Esophagus muscularis mucosa (tissue), 4 donors: Measurements from ENCODE around the gene TMEM131L. TPM values are rescaled to one million over a fixed set of nuclear protein-coding genes. Genes with fewer than 3 reads are reported as not detected.
"Not testable (repeated sequence)": the region's sequence is repeated elsewhere in the genome, so short reads cannot be mapped to it uniquely, and the experiment has no call there.

ENCODE experiments used
- DNase-seq: peaks from one replicate; pipeline ENCODE4 v3.0.0-alpha.2; 2017; ENCODE audit errors: extremely low spot score
- H3K27ac ChIP-seq, 4 donors: fragments of 200-600 bp; sonication (generic); replicated peaks in 1 of 4; 1 replicate in 3 of 4; 2 replicates in 1 of 4; pipeline ENCODE4 v1.5.1; 2016 to 2019; ENCODE audit warnings: mild to moderate bottlenecking in 1 of 4
- H3K27me3 ChIP-seq, 4 donors: fragments of 200-600 bp; sonication (generic); one replicate each; pipeline versions ENCODE4 v1.5.1 to v1.6.0; 2016 to 2019
- H3K36me3 ChIP-seq, 4 donors: fragments of 200-600 bp; sonication (generic); one replicate each; pipeline ENCODE4 v1.5.1; 2016 to 2019
- H3K4me1 ChIP-seq, 4 donors: fragments of 200-600 bp; sonication (generic); one replicate each; pipeline ENCODE4 v1.5.1; 2016 to 2019
- H3K4me3 ChIP-seq, 4 donors: fragments of 200-600 bp; sonication (generic); 1 replicate in 2 of 4; 2 replicates in 2 of 4; pipeline ENCODE4 v1.5.1; 2016 to 2019; ENCODE audit warnings: mild to moderate bottlenecking in 4 of 4, moderate library complexity in 1 of 4
- H3K9me3 ChIP-seq, 4 donors: fragments of 200-600 bp; sonication (generic); 1 replicate in 3 of 4; 2 replicates in 1 of 4; pipeline ENCODE4 v1.5.1; 2016 to 2019
- CTCF ChIP-seq, 3 experiments: fragments of 200-600 bp in 2 of 3; fragments of 450-650 bp in 1 of 3; sonication (generic) in 2 of 3; IDR thresholded peaks; one replicate each; pipeline ENCODE4 v1.5.1; 2017 to 2019; ENCODE audit warnings: antibody characterized with exemption in 3 of 3, mild to moderate bottlenecking in 2 of 3, moderate library complexity in 1 of 3
- EP300 ChIP-seq: sonication (generic); formaldehyde crosslinking; IDR thresholded peaks from one replicate; pipeline ENCODE4 v1.6.1; 2017; ENCODE audit warnings: antibody characterized with exemption
- POLR2A ChIP-seq: fragments of 450-650 bp; IDR thresholded peaks from one replicate; pipeline ENCODE4 v1.6.1; 2017; ENCODE audit warnings: antibody characterized with exemption, moderate library complexity, mild to moderate bottlenecking, low read depth
- POLR2AphosphoS5 ChIP-seq, 2 donors: sonication (generic); formaldehyde crosslinking; IDR thresholded peaks; one replicate each; pipeline ENCODE4 v1.6.1; 2017; ENCODE audit warnings: antibody characterized with exemption in 2 of 2
- WGBS: methylation state at CpG from one replicate; pipeline ENCODE4 v1.1.5; 2018; 5-methylcytosine and 5-hydroxymethylcytosine counted together
- intact Hi-C: fragments of 100-400 bp; cut with DNase I; formaldehyde crosslinking; loops from one replicate; pipeline ENCODE4 v1.15.1; 2023
- total RNA-seq, 4 donors: library from RNA; depleted of rRNA; stranded (reverse); fragments of >200 nt; gene quantifications; one replicate each; pipeline versions ENCODE4 v1.1.0 to v1.2.1, GENCODE V29; 2016

Gene TMEM131L
- total RNA-seq, 4 donors from 2014 or later: 10.3 to 16.3 (median 12.1) TPM

- TF ChIP-seq EP300: no peak
- no peak for TF ChIP-seq POLR2A
- TF ChIP-seq POLR2AphosphoS5 (IDR thresholded peaks at IDR 0.05): no peak
- TF ChIP-seq CTCF (IDR thresholded peaks at IDR 0.05): no peak
- Histone ChIP-seq H3K27me3 (no peaks in the 10 kb centered on the region), H3K4me1 (peaks cover 6 to 17% (median 10%) of the 10 kb centered on the region in 4 donors), H3K4me3 (no peak overlapping the region), H3K9me3 (no peaks in the 10 kb centered on the region), H3K36me3 (no peaks in the 10 kb centered on the region), H3K27ac (no peak overlapping the region)
- no peak for DNase-seq
- 94% methylated on average over 26 of the region's 27 CpGs for WGBS
- intact Hi-C loops: no loop called here
Observed at GRCh38 chr4:153451911-153452657, 14.1 kb upstream of the TMEM131L start.

- Histone ChIP-seq H3K4me3 (no peak overlapping the region), H3K4me1 (peaks cover 6 to 10% (median 9%) of the 10 kb centered on the region in 4 donors), H3K36me3 (no peaks in the 10 kb centered on the region), H3K9me3 (no peaks in the 10 kb centered on the region), H3K27ac (no peak overlapping the region), H3K27me3 (no peaks in the 10 kb centered on the region)
- 92% methylated on average over 4 of the region's 4 CpGs for WGBS
- intact Hi-C loops: no loop called here
- DNase-seq: no peak
- no peak for TF ChIP-seq CTCF (IDR thresholded peaks at IDR 0.05)
- TF ChIP-seq EP300: no peak
- no peak for TF ChIP-seq POLR2AphosphoS5 (IDR thresholded peaks at IDR 0.05)
- TF ChIP-seq POLR2A: no peak
Observed at GRCh38 chr4:153452658-153453378, 13.3 kb upstream of the TMEM131L start.

GRCh38 chr4:153453402-153453801, 12.8 kb upstream of the TMEM131L start:
- Histone ChIP-seq H3K4me3 (no peak overlapping the region), H3K27ac (no peak overlapping the region), H3K4me1 (peaks cover 3 to 6% (median 3%) of the 10 kb centered on the region in 4 donors), H3K9me3 (no peaks in the 10 kb centered on the region), H3K36me3 (no peaks in the 10 kb centered on the region), H3K27me3 (no peaks in the 10 kb centered on the region)
- TF ChIP-seq POLR2A (no peak), EP300 (no peak), POLR2AphosphoS5 (IDR thresholded peaks at IDR 0.05) (no peak), CTCF (IDR thresholded peaks at IDR 0.05) (no peak)
- intact Hi-C loops: no loop called here
- 94% methylated on average over 8 of the region's 8 CpGs for WGBS
- no peak for DNase-seq

- Histone ChIP-seq H3K27me3 (no peaks in the 10 kb centered on the region), H3K9me3 (no peaks in the 10 kb centered on the region), H3K36me3 (no peaks in the 10 kb centered on the region), H3K4me3 (no peak overlapping the region), H3K4me1 (peaks cover 0 to 2% (median 2%) of the 10 kb centered on the region in 4 donors), H3K27ac (no peak overlapping the region)
- DNase-seq: no peak
- intact Hi-C loops: no loop called here
- TF ChIP-seq POLR2AphosphoS5 (IDR thresholded peaks at IDR 0.05): no peak
- no peak for TF ChIP-seq CTCF (IDR thresholded peaks at IDR 0.05)
- no peak for TF ChIP-seq POLR2A
- TF ChIP-seq EP300: no peak
- 38% methylated on average over 1 of the region's 1 CpG for WGBS
Observed at GRCh38 chr4:153458969-153459368, 7.2 kb upstream of the TMEM131L start.

- H3K36me3 ChIP-seq, H3K9me3 ChIP-seq, H3K27me3 ChIP-seq, DNase-seq, H3K27ac ChIP-seq, H3K4me3 ChIP-seq: not testable (repeated sequence)
- intact Hi-C loops: loop anchor here (10.0 kb wide), 1 partner anchor 117 kb away; the partner anchor contains the start of gene MND1
- 96% methylated on average over 4 of the region's 4 CpGs for WGBS
- H3K4me1 ChIP-seq: peaks cover 7 to 22% (median 22%) of the 10 kb centered on the region in 4 donors
Observed at GRCh38 chr4:153461549-153461948, 4.6 kb upstream of the TMEM131L start.
